ENCODE measurements around the gene DGKE.

Gene DGKE

GRCh38 chr17:56815711-56816110 is 18.2 kb upstream of the DGKE start:
- TF ChIP-seq EZH2phosphoT487 (IDR thresholded peaks at IDR 0.05; ENCODE audit: borderline replicate concordance) = no peak
- TF ChIP-seq CTCF (conservative IDR thresholded peaks at IDR 0.05; ENCODE audit: low read length) = no peak
- H3K36me3 ChIP-seq (ENCODE audit: insufficient read depth, low read length) = no peaks in the 10 kb centered on the region
- H3K9me2 ChIP-seq (replicated peaks; ENCODE audit: low read depth, low read length) = no peaks in the 10 kb centered on the region
- H3K9me3 ChIP-seq (ENCODE audit: insufficient read depth, low read depth, low read length) = no peaks in the 10 kb centered on the region
- no peaks in the 10 kb centered on the region for H3K27me3 ChIP-seq (ENCODE audit: insufficient read depth, low read length, poor library complexity, severe bottlenecking)
- no peak overlapping the region for H2AFZ ChIP-seq (ENCODE audit: low read length)
- H3K79me2 ChIP-seq (ENCODE audit: insufficient read depth, low read length) = no peaks in the 10 kb centered on the region
- no peaks in the 10 kb centered on the region for H4K20me1 ChIP-seq (ENCODE audit: insufficient read depth, low read length, poor library complexity, severe bottlenecking)
- no peak overlapping the region for H3K9ac ChIP-seq (ENCODE audit: low read depth, low read length, poor library complexity, severe bottlenecking)
- no peak overlapping the region for H3K4me2 ChIP-seq (ENCODE audit: low read depth, low read length, poor library complexity, severe bottlenecking)
- peaks cover 12% of the 10 kb centered on the region for H3K4me1 ChIP-seq (ENCODE audit: insufficient read depth, low read length, poor library complexity, severe bottlenecking)
- no peak overlapping the region for H3K4me3 ChIP-seq (ENCODE audit: low read length, poor library complexity, severe bottlenecking)
- H3F3A ChIP-seq (ENCODE audit: low read depth) = no peaks in the 10 kb centered on the region

- no peaks in the 10 kb centered on the region for H3K9me3 ChIP-seq (ENCODE audit: insufficient read depth, low read depth, low read length)
- H3K4me2 ChIP-seq (ENCODE audit: low read depth, low read length, poor library complexity, severe bottlenecking) = no peak overlapping the region
- no peak overlapping the region for H2AFZ ChIP-seq (ENCODE audit: low read length)
- no peak overlapping the region for H3K9ac ChIP-seq (ENCODE audit: low read depth, low read length, poor library complexity, severe bottlenecking)
- H3K9me2 ChIP-seq (replicated peaks; ENCODE audit: low read depth, low read length) = no peaks in the 10 kb centered on the region
- no peaks in the 10 kb centered on the region for H4K20me1 ChIP-seq (ENCODE audit: insufficient read depth, low read length, poor library complexity, severe bottlenecking)
- H3F3A ChIP-seq (ENCODE audit: low read depth) = no peaks in the 10 kb centered on the region
- TF ChIP-seq EZH2phosphoT487 (IDR thresholded peaks at IDR 0.05; ENCODE audit: borderline replicate concordance) (no peak), CTCF (conservative IDR thresholded peaks at IDR 0.05; ENCODE audit: low read length) (no peak)
- H3K36me3 ChIP-seq (ENCODE audit: insufficient read depth, low read length) = no peaks in the 10 kb centered on the region
- no peaks in the 10 kb centered on the region for H3K27me3 ChIP-seq (ENCODE audit: insufficient read depth, low read length, poor library complexity, severe bottlenecking)
- H3K4me1 ChIP-seq (ENCODE audit: insufficient read depth, low read length, poor library complexity, severe bottlenecking) = peaks cover 12% of the 10 kb centered on the region
- H3K4me3 ChIP-seq (ENCODE audit: low read length, poor library complexity, severe bottlenecking) = no peak overlapping the region
- H3K79me2 ChIP-seq (ENCODE audit: insufficient read depth, low read length) = no peaks in the 10 kb centered on the region
Observed at GRCh38 chr17:56817066-56817465, 16.9 kb upstream of the DGKE start.

- no peaks in the 10 kb centered on the region for H4K20me1 ChIP-seq (ENCODE audit: insufficient read depth, low read length, poor library complexity, severe bottlenecking)
- H3K4me2 ChIP-seq (ENCODE audit: low read depth, low read length, poor library complexity, severe bottlenecking) = no peak overlapping the region
- H3K9me2 ChIP-seq (replicated peaks; ENCODE audit: low read depth, low read length) = no peaks in the 10 kb centered on the region
Observed at GRCh38 chr17:56819030-56819429, 14.9 kb upstream of the DGKE start.

More at GRCh38 chr17:56819030-56819429, 14.9 kb upstream of the DGKE start:
- H3K36me3 ChIP-seq (ENCODE audit: insufficient read depth, low read length) = no peaks in the 10 kb centered on the region
- no peak overlapping the region for H3K4me3 ChIP-seq (ENCODE audit: low read length, poor library complexity, severe bottlenecking)
- peaks cover 6% of the 10 kb centered on the region for H3K4me1 ChIP-seq (ENCODE audit: insufficient read depth, low read length, poor library complexity, severe bottlenecking)
- H3K27me3 ChIP-seq (ENCODE audit: insufficient read depth, low read length, poor library complexity, severe bottlenecking) = no peaks in the 10 kb centered on the region
- H3K9ac ChIP-seq (ENCODE audit: low read depth, low read length, poor library complexity, severe bottlenecking) = no peak overlapping the region
- H3K79me2 ChIP-seq (ENCODE audit: insufficient read depth, low read length) = no peaks in the 10 kb centered on the region
- H3K9me3 ChIP-seq (ENCODE audit: insufficient read depth, low read depth, low read length) = no peaks in the 10 kb centered on the region
- H3F3A ChIP-seq (ENCODE audit: low read depth) = no peaks in the 10 kb centered on the region
- TF ChIP-seq EZH2phosphoT487 (IDR thresholded peaks at IDR 0.05; ENCODE audit: borderline replicate concordance) (no peak), CTCF (conservative IDR thresholded peaks at IDR 0.05; ENCODE audit: low read length) (no peak)
- no peak overlapping the region for H2AFZ ChIP-seq (ENCODE audit: low read length)

Measured in Loucy (cell line).